ENCODE data around the gene GALNT18. TPM values are rescaled to one million over a fixed set of nuclear protein-coding genes. Genes with fewer than 3 reads are reported as not detected.

GALNT18 gene
- total RNA-seq, 2 donors from 2014 or later, result 5.3 to 7.3 TPM

GRCh38 chr11:11306855-11307254 is 314.9 kb downstream of the GALNT18 start:
- WGBS, 2 donors, result 83 to 85% methylated on average over 1 to 2 of the region's 2 CpGs
- Histone ChIP-seq H3K9me3 (no peaks in the 10 kb centered on the region), H3K4me3 (no peak overlapping the region), H3K27me3 (no peaks in the 10 kb centered on the region), H3K27ac (no peak overlapping the region), H3K36me3 (replicated peaks in 1 of 2; ENCODE audit: insufficient read depth in 1 of 2, low read depth in 2 of 2) (no peaks in the 10 kb centered on the region), H3K4me1 (no peaks in the 10 kb centered on the region)
- intact Hi-C loops (cut with DNase I), result no loop called here
- no peak for ATAC-seq
- TF ChIP-seq CTCF (IDR thresholded peaks at IDR 0.05) (no peak), POLR2A (IDR thresholded peaks at IDR 0.05) (no peak)
- no peak for DNase-seq

- TF ChIP-seq CTCF (IDR thresholded peaks at IDR 0.05) (no peak), POLR2A (IDR thresholded peaks at IDR 0.05) (no peak)
- intact Hi-C loops (cut with DNase I), result no loop called here
- Histone ChIP-seq H3K4me3 (no peak overlapping the region), H3K4me1 (no peaks in the 10 kb centered on the region), H3K27me3 (no peaks in the 10 kb centered on the region), H3K9me3 (no peaks in the 10 kb centered on the region), H3K36me3 (replicated peaks in 1 of 2; ENCODE audit: insufficient read depth in 1 of 2, low read depth in 2 of 2) (no peaks in the 10 kb centered on the region), H3K27ac (no peak overlapping the region)
- no peak for ATAC-seq
- 63 to 77% methylated on average over 7 of the region's 7 CpGs for WGBS, 2 donors
- no peak for DNase-seq
These were observed 317.3 kb downstream of the GALNT18 start for GRCh38 chr11:11304550-11304949.

- Histone ChIP-seq H3K4me3 (no peak overlapping the region), H3K4me1 (no peaks in the 10 kb centered on the region), H3K27ac (no peak overlapping the region), H3K36me3 (replicated peaks in 1 of 2; ENCODE audit: insufficient read depth in 1 of 2, low read depth in 2 of 2) (no peaks in the 10 kb centered on the region), H3K27me3 (no peaks in the 10 kb centered on the region), H3K9me3 (no peaks in the 10 kb centered on the region)
- TF ChIP-seq POLR2A (IDR thresholded peaks at IDR 0.05) (no peak), CTCF (IDR thresholded peaks at IDR 0.05) (no peak)
- intact Hi-C loops (cut with DNase I), result no loop called here
- no peak for ATAC-seq
- 87 to 91% methylated on average over 10 of the region's 10 CpGs for WGBS, 2 donors
- DNase-seq, result no peak
These were observed 319.2 kb downstream of the GALNT18 start for GRCh38 chr11:11302565-11302964.

- WGBS, 2 donors, result 63 to 85% methylated on average over 6 of the region's 6 CpGs
- no peaks in the 10 kb centered on the region for H3K36me3 ChIP-seq (replicated peaks in 1 of 2; ENCODE audit: insufficient read depth in 1 of 2, low read depth in 2 of 2)
- no peak overlapping the region for H3K4me3 ChIP-seq
- intact Hi-C loops (cut with DNase I), result no loop called here
- no peaks in the 10 kb centered on the region for H3K4me1 ChIP-seq
- DNase-seq (no peak), ATAC-seq (no peak)
- TF ChIP-seq POLR2A (IDR thresholded peaks at IDR 0.05) (no peak), CTCF (IDR thresholded peaks at IDR 0.05) (no peak)
- no peaks in the 10 kb centered on the region for H3K27me3 ChIP-seq
- H3K27ac ChIP-seq, result no peak overlapping the region
- no peaks in the 10 kb centered on the region for H3K9me3 ChIP-seq
These were observed 320.6 kb downstream of the GALNT18 start for GRCh38 chr11:11301212-11301611.

- Histone ChIP-seq H3K4me3 (no peak overlapping the region), H3K4me1 (no peaks in the 10 kb centered on the region), H3K27me3 (no peaks in the 10 kb centered on the region), H3K27ac (no peak overlapping the region), H3K36me3 (replicated peaks in 1 of 2; ENCODE audit: insufficient read depth in 1 of 2, low read depth in 2 of 2) (no peaks in the 10 kb centered on the region), H3K9me3 (no peaks in the 10 kb centered on the region)
- WGBS, 2 donors, result 43 to 64% methylated on average over 6 of the region's 6 CpGs
- no peak for TF ChIP-seq CTCF (IDR thresholded peaks at IDR 0.05)
- no peak for TF ChIP-seq POLR2A (IDR thresholded peaks at IDR 0.05)
- DNase-seq (no peak), ATAC-seq (no peak)
- intact Hi-C loops (cut with DNase I), result no loop called here
These were observed 324.2 kb downstream of the GALNT18 start for GRCh38 chr11:11297578-11297977.

Data from body of pancreas (tissue), 4 donors.